HFFc6 (cell line): ENCODE data around the gene SP140L. TPM values are rescaled to one million over a fixed set of nuclear protein-coding genes. Genes with fewer than 3 reads are reported as not detected.

ENCODE experiments used
- DNase-seq: peaks from one replicate; pipeline ENCODE4 v3.0.0-alpha.2; 2018
- H3K27ac Mint-ChIP-seq: 2 replicates; pipeline ENCODE4 v1.8.0; 2020; ENCODE audit warnings: mild to moderate bottlenecking, mixed read lengths
- H3K27me3 Mint-ChIP-seq: 2 replicates; pipeline ENCODE4 v1.8.0; 2021; ENCODE audit warnings: mild to moderate bottlenecking, moderate library complexity, mixed read lengths; ENCODE audit not compliant: insufficient read depth
- H3K36me3 Mint-ChIP-seq: 2 replicates; pipeline ENCODE4 v1.8.0; 2021; ENCODE audit warnings: low read depth, mixed read lengths
- H3K4me1 Mint-ChIP-seq: 2 replicates; pipeline ENCODE4 v1.8.0; 2020; ENCODE audit warnings: low read depth, mixed read lengths
- H3K4me3 Mint-ChIP-seq: 2 replicates; pipeline ENCODE4 v1.8.0; 2020; ENCODE audit warnings: mild to moderate bottlenecking, moderate library complexity, mixed read lengths
- H3K9me3 Mint-ChIP-seq: 2 replicates; pipeline ENCODE4 v1.8.0; 2020; ENCODE audit warnings: mild to moderate bottlenecking, mixed read lengths
- CTCF ChIP-seq: fragments of 200-600 bp; sonication (generic); IDR thresholded peaks from 2 replicates; pipeline ENCODE4 v1.5.0; 2021; ENCODE audit warnings: antibody characterized with exemption, mild to moderate bottlenecking
- total RNA-seq, 6 experiments: library from RNA; stranded (reverse); fragmentation: NEBNext Ultra II Directional; extraction: Animal tissue kit (Norgen Biotek cat#: 25700); gene quantifications; 2 replicates in 1 of 6; 3 replicates in 5 of 6; pipeline ENCODE4 v1.2.3, GENCODE V29; 2021

SP140L gene
- total RNA-seq, 6 experiments from 2014 or later, result 18.4 to 23.9 (median 19.6) TPM

- Mint-ChIP-seq H3K36me3 (peaks cover 75% of the 10 kb centered on the region), H3K9me3 (no peaks in the 10 kb centered on the region), H3K4me3 (no peak overlapping the region), H3K27ac (no peak overlapping the region), H3K27me3 (no peaks in the 10 kb centered on the region), H3K4me1 (no peaks in the 10 kb centered on the region)
- TF ChIP-seq CTCF, result no peak
- DNase-seq, result no peak
These were observed 123.0 kb downstream of the SP140L start for GRCh38 chr2:230449901-230450467.

- no peak for DNase-seq
- no peaks in the 10 kb centered on the region for H3K9me3 Mint-ChIP-seq
- TF ChIP-seq CTCF, result no peak
- no peaks in the 10 kb centered on the region; the same call in 1 of the 2 replicates for H3K27me3 Mint-ChIP-seq
- no peaks in the 10 kb centered on the region for H3K4me1 Mint-ChIP-seq
- H3K4me3 Mint-ChIP-seq, result no peak overlapping the region
- H3K36me3 Mint-ChIP-seq, result peaks cover 85% of the 10 kb centered on the region
- H3K27ac Mint-ChIP-seq, result no peak overlapping the region
These were observed 126.0 kb downstream of the SP140L start for GRCh38 chr2:230453006-230453405.

Other genes starting within 250 kb of the SP140L start
- 10 to 100 TPM; 11.3 to 17.3 (median 14.1) TPM for gene SP110, start 107.2 kb upstream of the SP140L start, total RNA-seq
- gene SP140, start 101.5 kb upstream of the SP140L start, total RNA-seq, result 1 to 10 TPM in 2 of 6 experiments, under 1 TPM in 4; 0.12 to 1.6 (median 0.69) TPM
- gene SP100, start 89.0 kb downstream of the SP140L start, total RNA-seq, result 10 to 100 TPM; 70.5 to 74.9 (median 72.8) TPM